SK-N-SH (cell line): ENCODE measurements around the gene TTC21A. TPM values are rescaled to one million over a fixed set of nuclear protein-coding genes. Genes with fewer than 3 reads are reported as not detected.

Experiments
- CTCF ChIA-PET: fragments of 300-600, 350-600 bp; formaldehyde crosslinking; extraction: SDS; loops from one replicate; lab custom pipeline; 2021; lab: Yijun Ruan, JAX
- POLR2A ChIA-PET: fragments of 350-600 bp; sonication (Branson Sonifier 250); formaldehyde crosslinking; extraction: SDS; loops from one replicate; lab custom pipeline; 2020; ENCODE audit warnings: antibody characterized with exemption, inconsistent platforms; lab: Yijun Ruan, JAX
- DNase-seq: peaks from one replicate; pipeline ENCODE4 v3.0.0; 2012
- H2AFZ ChIP-seq: fragments of 200-600 bp; sonication (generic); 2 replicates; pipeline ENCODE4 v1.8.1; 2016; ENCODE audit warnings: antibody characterized with exemption, mild to moderate bottlenecking, low read depth
- H3F3A ChIP-seq: fragments of 200-600 bp; sonication (generic); replicated peaks from 2 replicates; pipeline ENCODE3; 2016; ENCODE audit warnings: antibody characterized with exemption, mild to moderate bottlenecking; ENCODE audit not compliant: insufficient read depth
- H3K27ac ChIP-seq, 2 experiments: fragments of 200-500 bp in 1 of 2; fragments of 200-600 bp in 1 of 2; sonication (Bioruptor generic) in 1 of 2; sonication (generic), shearing (Covaris generic) in 1 of 2; 2 replicates each; pipeline versions ENCODE4 v1.5.1 to v1.6.1; 2014 to 2016; ENCODE audit warnings: low read depth in 2 of 2, inconsistent platforms in 1 of 2, low read length in 1 of 2, mild to moderate bottlenecking in 1 of 2, mixed read lengths in 1 of 2
- H3K27me3 ChIP-seq: fragments of 200-600 bp; sonication (generic), shearing (Covaris generic); 2 replicates; pipeline ENCODE4 v1.6.1; 2016; ENCODE audit warnings: mixed run types; ENCODE audit not compliant: insufficient read depth
- H3K36me3 ChIP-seq, 2 experiments: fragments of 200-500 bp in 1 of 2; fragments of 200-600 bp in 1 of 2; sonication (Bioruptor generic) in 1 of 2; sonication (generic) in 1 of 2; replicated peaks in 1 of 2; 2 replicates each; pipeline versions ENCODE3 to v1.5.1; 2014 to 2016; ENCODE audit warnings: low read length in 1 of 2, mild to moderate bottlenecking in 1 of 2; ENCODE audit not compliant: insufficient read depth in 2 of 2, control insufficient read depth in 1 of 2
- H3K4me1 ChIP-seq, 2 experiments: fragments of 200-500 bp in 1 of 2; fragments of 200-600 bp in 1 of 2; sonication (Bioruptor generic) in 1 of 2; sonication (generic), shearing (Covaris generic) in 1 of 2; 2 replicates each; pipeline versions ENCODE4 v1.5.1 to v1.6.1; 2014 to 2016; ENCODE audit warnings: low read depth in 1 of 2, low read length in 1 of 2, mixed run types in 1 of 2; ENCODE audit not compliant: insufficient read depth in 2 of 2, control insufficient read depth in 1 of 2
- H3K4me2 ChIP-seq: fragments of 200-600 bp; sonication (generic), shearing (Covaris generic); 2 replicates; pipeline ENCODE4 v1.6.1; 2017; ENCODE audit warnings: mixed run types
- H3K4me3 ChIP-seq, 2 experiments: fragments of 200-500 bp in 1 of 2; fragments of 200-600 bp in 1 of 2; sonication (Bioruptor generic) in 1 of 2; sonication (generic), shearing (Covaris generic) in 1 of 2; 2 replicates each; pipeline versions ENCODE4 v1.5.1 to v1.8.1; 2014 to 2016; ENCODE audit warnings: low read depth in 2 of 2, inconsistent platforms in 1 of 2, low read length in 1 of 2, mild to moderate bottlenecking in 1 of 2, mixed read lengths in 1 of 2, moderate library complexity in 1 of 2
- H3K79me2 ChIP-seq: fragments of 200-600 bp; sonication (generic); 2 replicates; pipeline ENCODE4 v1.8.1; 2017; ENCODE audit warnings: mild to moderate bottlenecking; ENCODE audit not compliant: insufficient read depth
- H3K9ac ChIP-seq: fragments of 200-600 bp; sonication (generic); 2 replicates; pipeline ENCODE4 v1.6.1; 2017; ENCODE audit warnings: mixed run types
- H3K9me2 ChIP-seq: fragments of 200-600 bp; sonication (generic); 2 replicates; pipeline ENCODE4 v1.6.1; 2017; ENCODE audit warnings: mixed run types
- H3K9me3 ChIP-seq: fragments of 200-600 bp; sonication (generic); 2 replicates; pipeline ENCODE4 v1.6.1; 2017; ENCODE audit warnings: mixed run types, mild to moderate bottlenecking, moderate library complexity
- H4K20me1 ChIP-seq: fragments of 200-600 bp; sonication (generic); 2 replicates; pipeline ENCODE4 v1.6.1; 2017; ENCODE audit warnings: mild to moderate bottlenecking, mixed run types; ENCODE audit not compliant: insufficient read depth
- CHD2 ChIP-seq: fragments of 150-350 bp; IDR thresholded peaks from 2 replicates; pipeline ENCODE4 v1.6.1; 2018; ENCODE audit warnings: low read length; ENCODE audit not compliant: partially characterized antibody
- ELF1 ChIP-seq: IDR thresholded peaks from 2 replicates; pipeline ENCODE4 v1.4.0; 2012
- EZH2phosphoT487 ChIP-seq: fragments of 200-600 bp; sonication (generic); IDR thresholded peaks from 2 replicates; pipeline ENCODE4 v1.6.1; 2017; ENCODE audit warnings: low read depth, mixed run types, mild to moderate bottlenecking, antibody characterized with exemption, moderate library complexity, borderline replicate concordance
- MXI1 ChIP-seq: IDR thresholded peaks from 2 replicates; pipeline ENCODE4 v1.6.1; 2012; ENCODE audit warnings: mild to moderate bottlenecking, low read depth, low read length, improper control_type of control experiment
- POLR2AphosphoS5 ChIP-seq: IDR thresholded peaks from 2 replicates; pipeline ENCODE4 v1.6.1; 2012; ENCODE audit warnings: low read depth, low read length
- RCOR1 ChIP-seq: fragments of 150-350 bp; IDR thresholded peaks from 2 replicates; pipeline ENCODE4 v1.6.1; 2017; ENCODE audit warnings: antibody characterized with exemption, low read length
- RFX5 ChIP-seq: IDR thresholded peaks from 2 replicates; pipeline ENCODE4 v1.6.1; 2012; ENCODE audit warnings: mild to moderate bottlenecking, improper control_type of control experiment, low read length
- RXRA ChIP-seq: IDR thresholded peaks from 2 replicates; pipeline ENCODE4 v1.4.0; 2012; ENCODE audit warnings: low read depth, mild to moderate bottlenecking, borderline replicate concordance
- SIN3A ChIP-seq: IDR thresholded peaks from 2 replicates; pipeline ENCODE4 v1.6.1; 2012; ENCODE audit warnings: low read depth, mild to moderate bottlenecking, low read length, moderate library complexity, borderline replicate concordance
- SMC3 ChIP-seq: IDR thresholded peaks from 2 replicates; pipeline ENCODE4 v1.6.1; 2012; ENCODE audit warnings: low read depth, low read length, improper control_type of control experiment
- YY1 ChIP-seq: IDR thresholded peaks from 2 replicates; pipeline ENCODE4 v1.4.0; 2012; ENCODE audit warnings: low read depth, mild to moderate bottlenecking
- WGBS: methylation state at CpG from one replicate; pipeline ENCODE4 v1.1.6; 2017; ENCODE audit warnings: low lambda C conversion rate; 5-methylcytosine and 5-hydroxymethylcytosine counted together
- polyA plus RNA-seq, 3 experiments: library from polyadenylated mRNA; depleted of rRNA; stranded (reverse); fragments of >200 nt; gene quantifications; 2 replicates each; pipeline ENCODE4 v1.2.3, GENCODE V29; 2012
- TF ChIP-seq, protein P1 (sequence below): fragments of 150-350 bp; IDR thresholded peaks from 2 replicates; pipeline ENCODE4 v1.6.1; 2016; ENCODE audit warnings: mild to moderate bottlenecking, low read depth, low read length
- TF ChIP-seq, protein P2 (sequence below): fragments of 200-600 bp; sonication (generic); IDR thresholded peaks from 2 replicates; pipeline ENCODE4 v1.6.1; 2017; ENCODE audit warnings: antibody characterized with exemption, mild to moderate bottlenecking, moderate library complexity
- TF ChIP-seq, protein P3 (sequence below): IDR thresholded peaks from 2 replicates; pipeline ENCODE4; 2012
- TF ChIP-seq, protein P4 (sequence below): IDR thresholded peaks from 2 replicates; pipeline ENCODE4 v1.4.0; 2012; ENCODE audit warnings: low read depth, borderline replicate concordance
- TF ChIP-seq, protein P5 (sequence below): IDR thresholded peaks from 2 replicates; pipeline ENCODE4 v1.4.0; 2012; ENCODE audit warnings: low read depth

TTC21A gene
- polyA plus RNA-seq, 1 of the 3 experiments (the other 2 are of a cell fraction) = 3.9 TPM

DNA sequence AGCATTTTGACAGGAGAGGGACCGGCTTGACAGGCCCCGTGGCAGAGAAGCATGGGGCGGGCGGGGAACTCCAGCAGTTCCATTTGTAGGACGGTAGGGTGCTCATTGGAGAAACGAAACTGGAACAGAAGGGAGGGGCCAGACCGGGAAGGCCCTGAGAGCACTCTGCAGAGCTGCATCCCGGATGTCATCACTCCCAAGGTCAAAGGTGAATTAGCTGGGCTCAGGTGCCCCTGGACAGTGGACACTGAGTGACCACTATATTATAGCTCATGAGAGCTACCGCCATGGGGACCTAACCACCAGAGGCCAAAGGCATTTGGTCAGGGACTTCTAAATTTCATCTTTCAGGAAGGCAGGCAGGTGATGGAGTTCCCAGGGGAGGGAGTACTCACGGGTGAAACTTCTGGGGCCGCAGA, 38.6 kb downstream of the TTC21A start:
- Histone ChIP-seq H3K9me2 (no peaks in the 10 kb centered on the region), H3K9me3 (no peaks in the 10 kb centered on the region), H4K20me1 (peaks cover 40% of the 10 kb centered on the region), H3K36me3 (peaks cover 37 to 40% of the 10 kb centered on the region in 2 experiments), H3K9ac (peak overlapping the region; percentile 14; the same call in 1 of the 2 replicates), H3K4me2 (peak overlapping the region; percentile 97; the same call in 1 of the 2 replicates), H3K27ac (peak overlapping the region; percentile 31 to 100), H3K4me3 (no peak overlapping the region), H3K27me3 (no peaks in the 10 kb centered on the region), H2AFZ (no peak overlapping the region), H3F3A (peaks cover 37% of the 10 kb centered on the region), H3K79me2 (peaks cover 93% of the 10 kb centered on the region), H3K4me1 (peaks cover 50 to 84% of the 10 kb centered on the region in 2 experiments)
- no peak for DNase-seq
- POLR2A ChIA-PET = no interaction called here
- CTCF ChIA-PET = interaction anchor here (1.0 to 3.2 kb wide), 4 partner anchors 9 to 142 kb away, joined by 3 to 18 read pairs (median 8); no protein-coding TSS in a partner anchor
- WGBS = 81% methylated on average over 10 of the region's 11 CpGs
- TF ChIP-seq, protein P1, sequence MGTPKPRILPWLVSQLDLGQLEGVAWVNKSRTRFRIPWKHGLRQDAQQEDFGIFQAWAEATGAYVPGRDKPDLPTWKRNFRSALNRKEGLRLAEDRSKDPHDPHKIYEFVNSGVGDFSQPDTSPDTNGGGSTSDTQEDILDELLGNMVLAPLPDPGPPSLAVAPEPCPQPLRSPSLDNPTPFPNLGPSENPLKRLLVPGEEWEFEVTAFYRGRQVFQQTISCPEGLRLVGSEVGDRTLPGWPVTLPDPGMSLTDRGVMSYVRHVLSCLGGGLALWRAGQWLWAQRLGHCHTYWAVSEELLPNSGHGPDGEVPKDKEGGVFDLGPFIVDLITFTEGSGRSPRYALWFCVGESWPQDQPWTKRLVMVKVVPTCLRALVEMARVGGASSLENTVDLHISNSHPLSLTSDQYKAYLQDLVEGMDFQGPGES = no peak
- no peak for TF ChIP-seq RCOR1
- TF ChIP-seq, protein P2, sequence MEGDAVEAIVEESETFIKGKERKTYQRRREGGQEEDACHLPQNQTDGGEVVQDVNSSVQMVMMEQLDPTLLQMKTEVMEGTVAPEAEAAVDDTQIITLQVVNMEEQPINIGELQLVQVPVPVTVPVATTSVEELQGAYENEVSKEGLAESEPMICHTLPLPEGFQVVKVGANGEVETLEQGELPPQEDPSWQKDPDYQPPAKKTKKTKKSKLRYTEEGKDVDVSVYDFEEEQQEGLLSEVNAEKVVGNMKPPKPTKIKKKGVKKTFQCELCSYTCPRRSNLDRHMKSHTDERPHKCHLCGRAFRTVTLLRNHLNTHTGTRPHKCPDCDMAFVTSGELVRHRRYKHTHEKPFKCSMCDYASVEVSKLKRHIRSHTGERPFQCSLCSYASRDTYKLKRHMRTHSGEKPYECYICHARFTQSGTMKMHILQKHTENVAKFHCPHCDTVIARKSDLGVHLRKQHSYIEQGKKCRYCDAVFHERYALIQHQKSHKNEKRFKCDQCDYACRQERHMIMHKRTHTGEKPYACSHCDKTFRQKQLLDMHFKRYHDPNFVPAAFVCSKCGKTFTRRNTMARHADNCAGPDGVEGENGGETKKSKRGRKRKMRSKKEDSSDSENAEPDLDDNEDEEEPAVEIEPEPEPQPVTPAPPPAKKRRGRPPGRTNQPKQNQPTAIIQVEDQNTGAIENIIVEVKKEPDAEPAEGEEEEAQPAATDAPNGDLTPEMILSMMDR = no peak

DNA sequence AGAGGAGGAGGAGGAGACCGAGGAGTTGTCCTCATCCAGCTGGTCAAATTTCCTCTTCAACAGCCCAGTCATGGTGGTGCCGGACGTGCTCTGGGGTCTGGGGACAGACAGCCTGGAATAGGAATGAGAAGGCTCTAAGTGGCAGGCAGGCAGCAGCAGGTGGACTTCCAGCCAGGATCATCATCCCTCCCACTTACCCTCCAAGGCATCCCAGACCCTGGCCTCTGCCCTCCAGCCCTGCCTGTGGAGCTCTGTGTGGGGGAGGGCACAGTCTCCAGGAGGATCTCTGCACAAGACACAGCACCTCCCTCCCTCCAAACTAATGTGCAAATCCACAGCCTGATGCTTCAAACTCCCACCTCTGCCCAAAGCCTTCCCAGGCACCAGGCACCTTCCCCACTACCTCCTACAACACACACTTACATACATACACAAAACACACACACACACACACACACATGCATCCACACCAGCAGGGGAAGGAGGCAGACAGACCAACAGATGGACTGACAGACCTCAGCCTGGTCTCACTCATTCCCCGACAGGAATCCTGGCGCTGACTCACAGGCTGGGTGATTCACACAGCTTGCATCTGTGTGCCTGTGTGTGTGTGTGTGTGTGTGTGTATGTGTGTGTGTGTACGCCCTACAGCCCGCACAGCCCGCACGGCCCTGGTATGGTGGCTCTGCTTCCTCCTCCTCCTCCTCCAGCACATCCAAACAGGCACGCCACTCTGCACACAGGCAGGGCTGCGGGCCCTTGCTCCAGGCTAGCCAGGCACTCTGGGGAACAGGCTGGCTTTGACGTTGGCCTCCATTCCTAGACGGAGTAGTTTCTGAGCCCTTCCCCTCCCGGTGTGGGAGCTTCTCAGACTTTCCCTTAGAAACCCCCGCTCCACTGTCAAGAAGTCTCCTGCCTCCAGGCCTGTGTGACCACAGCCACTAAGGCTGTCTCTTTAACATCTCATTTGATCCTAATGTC, 39.4 kb downstream of the TTC21A start:
- Histone ChIP-seq H2AFZ (no peak overlapping the region), H3K27ac (peak overlapping the region; percentile 90 to 100), H3K79me2 (peaks cover 93% of the 10 kb centered on the region), H4K20me1 (peaks cover 40% of the 10 kb centered on the region), H3K4me2 (peak overlapping the region; percentile 97), H3K9me2 (no peaks in the 10 kb centered on the region), H3K4me3 (peak overlapping the region in 1 of 2 experiments; percentile 28; a peak in 1 of 4 replicates), H3K36me3 (peaks cover 34 to 40% of the 10 kb centered on the region in 2 experiments), H3K9me3 (no peaks in the 10 kb centered on the region), H3K27me3 (no peaks in the 10 kb centered on the region), H3F3A (peaks cover 45% of the 10 kb centered on the region), H3K4me1 (peaks cover 43 to 84% of the 10 kb centered on the region in 2 experiments), H3K9ac (peak overlapping the region; percentile 49; the same call in 1 of the 2 replicates)
- 17% methylated on average over 12 of the region's 15 CpGs for WGBS
- ChIA-PET POLR2A (no interaction called here), CTCF (interaction anchor here (0.9 to 2.5 kb wide), 3 partner anchors 16 to 141 kb away, joined by 3 to 6 read pairs (median 3); no protein-coding TSS in a partner anchor)
- peak; percentile 61 for DNase-seq
- TF ChIP-seq, protein P3, sequence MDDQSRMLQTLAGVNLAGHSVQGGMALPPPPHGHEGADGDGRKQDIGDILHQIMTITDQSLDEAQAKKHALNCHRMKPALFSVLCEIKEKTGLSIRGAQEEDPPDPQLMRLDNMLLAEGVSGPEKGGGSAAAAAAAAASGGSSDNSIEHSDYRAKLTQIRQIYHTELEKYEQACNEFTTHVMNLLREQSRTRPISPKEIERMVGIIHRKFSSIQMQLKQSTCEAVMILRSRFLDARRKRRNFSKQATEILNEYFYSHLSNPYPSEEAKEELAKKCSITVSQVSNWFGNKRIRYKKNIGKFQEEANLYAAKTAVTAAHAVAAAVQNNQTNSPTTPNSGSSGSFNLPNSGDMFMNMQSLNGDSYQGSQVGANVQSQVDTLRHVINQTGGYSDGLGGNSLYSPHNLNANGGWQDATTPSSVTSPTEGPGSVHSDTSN = peak; percentile 97
- TF ChIP-seq SIN3A = peak; percentile 93
- no peak; the same call in 1 of the 2 replicates for TF ChIP-seq SMC3
- TF ChIP-seq CHD2 = peak; percentile 56
- TF ChIP-seq, protein P4, sequence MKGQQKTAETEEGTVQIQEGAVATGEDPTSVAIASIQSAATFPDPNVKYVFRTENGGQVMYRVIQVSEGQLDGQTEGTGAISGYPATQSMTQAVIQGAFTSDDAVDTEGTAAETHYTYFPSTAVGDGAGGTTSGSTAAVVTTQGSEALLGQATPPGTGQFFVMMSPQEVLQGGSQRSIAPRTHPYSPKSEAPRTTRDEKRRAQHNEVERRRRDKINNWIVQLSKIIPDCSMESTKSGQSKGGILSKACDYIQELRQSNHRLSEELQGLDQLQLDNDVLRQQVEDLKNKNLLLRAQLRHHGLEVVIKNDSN = no peak
- no peak for TF ChIP-seq EZH2phosphoT487
- TF ChIP-seq RFX5 = no peak
- TF ChIP-seq POLR2AphosphoS5 = peak; percentile 89
- TF ChIP-seq YY1 = no peak
- TF ChIP-seq RXRA = peak; percentile 32; the same call in 1 of the 2 replicates
- TF ChIP-seq, protein P5, sequence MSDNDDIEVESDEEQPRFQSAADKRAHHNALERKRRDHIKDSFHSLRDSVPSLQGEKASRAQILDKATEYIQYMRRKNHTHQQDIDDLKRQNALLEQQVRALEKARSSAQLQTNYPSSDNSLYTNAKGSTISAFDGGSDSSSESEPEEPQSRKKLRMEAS = peak; percentile 69
- TF ChIP-seq, protein P2 = no peak
- no peak for TF ChIP-seq MXI1
- no peak for TF ChIP-seq ELF1
